H1 (cell line): ENCODE results near the gene SLC47A2. TPM values are rescaled to one million over a fixed set of nuclear protein-coding genes. Genes with fewer than 3 reads are reported as not detected.

Experiments
- CTCF ChIA-PET: fragments of 300-600 bp; sonication (Branson Sonifier 250); formaldehyde crosslinking; loops from one replicate; lab custom pipeline; 2021; ENCODE audit not compliant: partially characterized antibody; lab: Charles Lee
- POLR2A ChIA-PET: fragments of 300-600 bp; sonication (Branson Sonifier 250); formaldehyde crosslinking; loops from one replicate; lab custom pipeline; 2021; ENCODE audit warnings: inconsistent platforms; ENCODE audit not compliant: partially characterized antibody; lab: Charles Lee
- DNase-seq, 2 experiments: peaks; one replicate each; pipeline versions ENCODE4 v3.0.0 to v3.0.0-alpha.2; 2010 to 2022; ENCODE audit warnings: low spot score in 2 of 2, low read depth in 1 of 2, mixed read lengths in 1 of 2
- FAIRE-seq: peaks from 2 replicates; lab custom pipeline; 2011; peaks lifted over from hg19 to GRCh38; lab: Jason Lieb, UNC
- H2AFZ ChIP-seq: 2 replicates; pipeline ENCODE4 v1.8.1; 2012; ENCODE audit warnings: low read length, inconsistent platforms
- H2AK5ac ChIP-seq: 2 replicates; pipeline ENCODE4 v1.6.1; 2013; ENCODE audit warnings: low read depth, low read length
- H2BK120ac ChIP-seq: replicated peaks from 2 replicates; pipeline ENCODE3; 2013; ENCODE audit warnings: low read depth, low read length, inconsistent platforms
- H2BK12ac ChIP-seq: 2 replicates; pipeline ENCODE4 v1.6.1; 2013; ENCODE audit warnings: low read depth, low read length
- H2BK15ac ChIP-seq: 2 replicates; pipeline ENCODE4 v1.6.1; 2013; ENCODE audit warnings: low read length
- H2BK20ac ChIP-seq: 2 replicates; pipeline ENCODE4 v1.6.1; 2013; ENCODE audit warnings: low read length
- H2BK5ac ChIP-seq: 2 replicates; pipeline ENCODE4 v1.6.1; 2013; ENCODE audit warnings: low read depth, low read length
- H3K14ac ChIP-seq: 2 replicates; pipeline ENCODE4 v1.6.1; 2013; ENCODE audit warnings: inconsistent platforms; ENCODE audit not compliant: insufficient read length
- H3K18ac ChIP-seq: 2 replicates; pipeline ENCODE4 v1.6.1; 2013; ENCODE audit warnings: low read length; ENCODE audit errors: extremely low read depth
- H3K23ac ChIP-seq: 2 replicates; pipeline ENCODE4 v1.6.1; 2013; ENCODE audit warnings: inconsistent platforms; ENCODE audit not compliant: insufficient read length
- H3K23me2 ChIP-seq: 2 replicates; pipeline ENCODE4 v1.6.1; 2013; ENCODE audit warnings: low read depth, low read length
- H3K27ac ChIP-seq: 2 replicates; pipeline ENCODE4 v1.6.1; 2011; ENCODE audit warnings: low read depth, low read length, inconsistent platforms
- H3K27me3 ChIP-seq, 4 experiments: replicated peaks in 1 of 4; 1 replicate in 1 of 4; 2 replicates in 3 of 4; pipeline versions ENCODE4 v1.6.1 to v1.8.1; 2011 to 2013; ENCODE audit warnings: low read length in 3 of 4, mild to moderate bottlenecking in 3 of 4, inconsistent platforms in 2 of 4, mixed read lengths in 2 of 4, moderate library complexity in 1 of 4; ENCODE audit not compliant: control insufficient read depth in 3 of 4, insufficient read depth in 3 of 4; ENCODE audit errors: extremely low read depth in 1 of 4
- H3K36me3 ChIP-seq, 4 experiments: 2 replicates each; pipeline versions ENCODE4 v1.6.1 to v1.8.1; 2011 to 2013; ENCODE audit warnings: mild to moderate bottlenecking in 4 of 4, low read length in 3 of 4, moderate library complexity in 2 of 4, control low read depth in 1 of 4, inconsistent platforms in 1 of 4; ENCODE audit not compliant: insufficient read depth in 4 of 4, control insufficient read depth in 2 of 4
- H3K4ac ChIP-seq: replicated peaks from 2 replicates; pipeline ENCODE3; 2013; ENCODE audit warnings: low read length, low read depth, mixed read lengths, inconsistent platforms; ENCODE audit not compliant: insufficient read length
- H3K4me1 ChIP-seq, 4 experiments: replicated peaks in 1 of 4; 1 replicate in 1 of 4; 2 replicates in 3 of 4; pipeline versions ENCODE4 v1.6.1 to v1.8.1; 2011 to 2013; ENCODE audit warnings: low read length in 3 of 4, inconsistent platforms in 2 of 4, mixed read lengths in 1 of 4; ENCODE audit not compliant: insufficient read depth in 4 of 4, control insufficient read depth in 3 of 4
- H3K4me2 ChIP-seq, 2 experiments: 2 replicates each; pipeline versions ENCODE4 v1.6.1 to v1.8.1; 2011 to 2013; ENCODE audit warnings: low read depth in 2 of 2, low read length in 2 of 2, control low read depth in 1 of 2, inconsistent platforms in 1 of 2, mild to moderate bottlenecking in 1 of 2; ENCODE audit not compliant: insufficient read depth in 1 of 2
- H3K4me3 ChIP-seq, 4 experiments: fragments of 200-600, 300-600 bp in 1 of 4; sonication (generic), shearing (Covaris generic), sonication (Bioruptor Twin) in 1 of 4; 2 replicates each; pipeline versions ENCODE4 v1.5.1 to v1.8.1; 2011 to 2016; ENCODE audit warnings: low read length in 4 of 4, low read depth in 3 of 4, control low read depth in 2 of 4, inconsistent platforms in 2 of 4, mild to moderate bottlenecking in 2 of 4, mixed read lengths in 1 of 4, moderate library complexity in 1 of 4; ENCODE audit not compliant: insufficient read depth in 2 of 4; ENCODE audit errors: extremely low read depth in 1 of 4
- H3K56ac ChIP-seq: replicated peaks from 2 replicates; pipeline ENCODE3; 2013; ENCODE audit warnings: low read depth, mild to moderate bottlenecking, mixed read lengths, low read length, inconsistent platforms; ENCODE audit not compliant: insufficient read length
- H3K79me1 ChIP-seq: 2 replicates; pipeline ENCODE4 v1.6.1; 2013; ENCODE audit warnings: low read depth, low read length, control low read depth
- H3K79me2 ChIP-seq, 2 experiments: 2 replicates each; pipeline versions ENCODE4 v1.6.1 to v1.8.1; 2012 to 2013; ENCODE audit warnings: low read length in 2 of 2, mild to moderate bottlenecking in 2 of 2, inconsistent platforms in 1 of 2; ENCODE audit not compliant: insufficient read depth in 2 of 2, control insufficient read depth in 1 of 2
- H3K9ac ChIP-seq, 4 experiments: replicated peaks in 1 of 4; 1 replicate in 1 of 4; 2 replicates in 3 of 4; pipeline versions ENCODE4 v1.6.1 to v1.8.1; 2011 to 2013; ENCODE audit warnings: low read depth in 3 of 4, low read length in 3 of 4, control low read depth in 2 of 4, mild to moderate bottlenecking in 2 of 4, moderate library complexity in 2 of 4, inconsistent platforms in 1 of 4; ENCODE audit errors: extremely low read depth in 1 of 4
- H3K9me3 ChIP-seq, 2 experiments: 2 replicates each; pipeline versions ENCODE4 v1.6.1 to v1.8.1; 2012 to 2013; ENCODE audit warnings: mild to moderate bottlenecking in 2 of 2, moderate library complexity in 2 of 2, control low read depth in 1 of 2, inconsistent platforms in 1 of 2, low read depth in 1 of 2, low read length in 1 of 2, mixed read lengths in 1 of 2; ENCODE audit not compliant: insufficient read depth in 2 of 2
- H4K20me1 ChIP-seq, 2 experiments: replicated peaks in 1 of 2; 2 replicates each; pipeline versions ENCODE3 to v1.8.1; 2011 to 2013; ENCODE audit warnings: inconsistent platforms in 2 of 2, low read length in 2 of 2, mild to moderate bottlenecking in 1 of 2; ENCODE audit not compliant: insufficient read depth in 2 of 2, control insufficient read depth in 1 of 2
- H4K5ac ChIP-seq: 2 replicates; pipeline ENCODE4 v1.6.1; 2013; ENCODE audit warnings: low read length, low read depth, mixed read lengths, inconsistent platforms; ENCODE audit not compliant: insufficient read length
- H4K8ac ChIP-seq: 2 replicates; pipeline ENCODE4 v1.8.0; 2013; ENCODE audit warnings: mild to moderate bottlenecking, moderate library complexity, low read length, inconsistent platforms; ENCODE audit not compliant: insufficient read depth; ENCODE audit errors: extremely low read depth
- H4K91ac ChIP-seq: replicated peaks from 2 replicates; pipeline ENCODE3; 2013; ENCODE audit warnings: low read length, mixed read lengths, inconsistent platforms; ENCODE audit not compliant: insufficient read length
- ASH2L ChIP-seq: fragments of 200-600, 300-600 bp; sonication (generic); IDR thresholded peaks from one replicate; pipeline ENCODE4 v1.7.1; 2017; ENCODE audit warnings: low read length
- BCL11A ChIP-seq, 2 experiments: IDR thresholded peaks; one replicate each; pipeline ENCODE4 v1.6.1; 2011; ENCODE audit warnings: low read depth in 2 of 2, low read length in 2 of 2, mild to moderate bottlenecking in 2 of 2
- CBX8 ChIP-seq: fragments of 300-800, 300-1000 bp; sonication (generic); IDR thresholded peaks from 2 replicates; pipeline ENCODE4 v1.7.1; 2016; ENCODE audit warnings: low read depth, low read length, borderline replicate concordance
- CEBPB ChIP-seq: IDR thresholded peaks from 2 replicates; pipeline ENCODE4 v1.6.1; 2012; ENCODE audit warnings: low read depth, low read length
- CHD1 ChIP-seq: IDR thresholded peaks from 2 replicates; pipeline ENCODE4 v1.6.1; 2012; ENCODE audit warnings: low read depth, low read length, improper control_type of control experiment
- E2F6 ChIP-seq: IDR thresholded peaks from 2 replicates; pipeline ENCODE4 v1.6.1; 2012; ENCODE audit warnings: inconsistent platforms
- KDM1A ChIP-seq: fragments of 200-600, 300-600 bp; sonication (generic); IDR thresholded peaks from 2 replicates; pipeline ENCODE4 v1.7.1; 2016; ENCODE audit warnings: mild to moderate bottlenecking, low read length, borderline replicate concordance
- KDM4A ChIP-seq: IDR thresholded peaks from one replicate; pipeline ENCODE4 v1.7.1; 2012; ENCODE audit warnings: low read depth, mild to moderate bottlenecking, moderate library complexity, low read length, inconsistent platforms; ENCODE audit not compliant: severe bottlenecking
- NANOG ChIP-seq: IDR thresholded peaks from 2 replicates; pipeline ENCODE4 v1.6.1; 2011; ENCODE audit warnings: low read length, low read depth, mild to moderate bottlenecking, inconsistent platforms; ENCODE audit not compliant: insufficient read depth, poor library complexity, severe bottlenecking
- NRF1 ChIP-seq: IDR thresholded peaks from 2 replicates; pipeline ENCODE4 v1.6.1; 2011; ENCODE audit warnings: mild to moderate bottlenecking, low read depth, low read length, improper control_type of control experiment
- SP4 ChIP-seq: IDR thresholded peaks from 2 replicates; pipeline ENCODE4 v1.6.1; 2012; ENCODE audit warnings: low read length, inconsistent platforms
- SRF ChIP-seq: IDR thresholded peaks from 2 replicates; pipeline ENCODE4 v1.6.1; 2011; ENCODE audit warnings: mild to moderate bottlenecking, low read depth, low read length, moderate library complexity
- TCF12 ChIP-seq: IDR thresholded peaks from 2 replicates; pipeline ENCODE4 v1.6.1; 2011; ENCODE audit warnings: low read depth, mild to moderate bottlenecking, low read length
- TEAD4 ChIP-seq: IDR thresholded peaks from 2 replicates; pipeline ENCODE4 v1.6.1; 2012; ENCODE audit warnings: low read depth, low read length, inconsistent platforms, mixed read lengths
- WGBS, 2 experiments: shearing (Covaris generic) in 1 of 2; methylation state at CpG; one replicate each; pipeline versions ENCODE4 v1.1.6 to v1.1.7; 2013 to 2015; ENCODE audit warnings: low lambda C conversion rate in 2 of 2, mixed read lengths in 2 of 2, inconsistent platforms in 1 of 2, low coverage in 1 of 2, missing lambda C conversion rate in 1 of 2; ENCODE audit not compliant: insufficient replicate concordance in 2 of 2, insufficient coverage in 1 of 2, insufficient read length in 1 of 2; ENCODE audit errors: extremely low coverage in 1 of 2, missing lambda C conversion rate in 1 of 2; 5-methylcytosine and 5-hydroxymethylcytosine counted together
- polyA plus RNA-seq, 7 experiments: library from polyadenylated mRNA; depleted of rRNA in 3 of 7; stranded (reverse) in 5 of 7; unstranded in 2 of 7; fragments of >200 nt in 5 of 7; fragments of 200-250 nt in 2 of 7; gene quantifications; 1 replicate in 5 of 7; 2 replicates in 1 of 7; 4 replicates in 1 of 7; pipeline versions ENCODE4 v1.2.1 to v1.2.3, GENCODE V29; 2011 to 2013; ENCODE audit warnings: missing spikeins in 2 of 7, mixed read lengths in 2 of 7
- total RNA-seq: library from RNA; stranded (reverse); fragmentation: NEBNext Ultra II Directional; extraction: Animal tissue kit (Norgen Biotek cat#: 25700); gene quantifications from 2 replicates; pipeline ENCODE4 v1.2.1, GENCODE V29; 2021

The SLC47A2 gene
- total and polyA plus RNA-seq, 2 of the 8 experiments (the other 6 are each of a cell fraction or from before 2014, with no cell fraction given) = not detected

DNA sequence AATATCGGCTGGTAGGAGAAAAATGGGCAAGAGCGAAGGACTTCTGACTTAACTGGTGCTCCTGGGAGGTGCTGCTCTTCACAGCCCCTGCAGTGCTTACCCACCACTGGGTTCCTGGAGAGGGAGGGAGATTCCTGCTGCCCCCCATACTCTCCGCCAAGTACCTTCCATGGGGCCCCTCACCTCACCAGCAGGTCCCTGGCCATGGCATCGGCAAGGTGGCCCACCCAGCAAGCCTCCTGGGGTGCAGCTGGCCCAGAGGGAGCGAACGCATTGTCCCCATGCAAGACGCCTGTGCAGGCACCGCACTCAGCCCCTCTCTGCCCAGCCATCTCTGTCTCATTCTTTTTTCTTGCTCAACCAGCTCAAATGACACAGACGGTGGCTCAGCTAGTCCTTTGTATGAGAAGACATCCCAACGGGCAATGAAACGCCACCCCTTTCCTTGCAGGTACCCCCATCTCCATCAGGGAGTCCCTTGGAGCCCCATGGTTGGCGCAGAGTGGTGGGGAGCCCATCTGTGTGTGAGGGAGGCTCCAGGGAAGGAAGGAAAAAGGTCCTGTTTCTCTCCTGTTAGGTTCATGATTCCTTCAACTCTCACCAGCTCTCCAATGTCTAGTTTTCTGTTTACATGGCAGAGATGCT lies 41.3 kb upstream of the SLC47A2 start:
- no peaks in the 10 kb centered on the region; a peak in 1 of 4 replicates for H3K9me3 ChIP-seq
- H3K4me1 ChIP-seq = no peaks in the 10 kb centered on the region; a peak in 1 of 7 replicates
- POLR2A ChIA-PET = no interaction called here
- no peak overlapping the region for H4K8ac ChIP-seq
- no peak overlapping the region for H3K9ac ChIP-seq
- no peaks in the 10 kb centered on the region for H3K27me3 ChIP-seq
- no peaks in the 10 kb centered on the region for H3K36me3 ChIP-seq
- H4K20me1 ChIP-seq = no peaks in the 10 kb centered on the region
- no peak overlapping the region for H2BK5ac ChIP-seq
- H3K27ac ChIP-seq = no peak overlapping the region
- H2BK120ac ChIP-seq = no peak overlapping the region
- H2AK5ac ChIP-seq = 0 out of 2 replicates have a peak overlapping the region, but pooled peaks have one; percentile 24
- no peak overlapping the region for H2BK12ac ChIP-seq
- H3K79me2 ChIP-seq = no peaks in the 10 kb centered on the region
- no peak overlapping the region for H3K4me2 ChIP-seq
- no peak overlapping the region for H4K5ac ChIP-seq
- no peaks in the 10 kb centered on the region for H3K23me2 ChIP-seq
- DNase-seq (no peak), FAIRE-seq (no peak)
- H2AFZ ChIP-seq = no peak overlapping the region
- no peak overlapping the region for H2BK15ac ChIP-seq
- H2BK20ac ChIP-seq = no peak overlapping the region
- H3K56ac ChIP-seq = no peak overlapping the region
- H4K91ac ChIP-seq = no peak overlapping the region
- H3K14ac ChIP-seq = no peak overlapping the region
- H3K23ac ChIP-seq = no peak overlapping the region
- H3K18ac ChIP-seq = no peak overlapping the region
- WGBS, 2 experiments = 87% methylated on average over 12 of the region's 12 CpGs; no CpG with 5 or more reads in 1 of the 2 experiments
- no peaks in the 10 kb centered on the region for H3K79me1 ChIP-seq
- CTCF ChIA-PET = interaction anchor here (0.6 to 1.6 kb wide), 5 partner anchors 9 to 245 kb away, joined by 3 to 9 read pairs (median 4); no protein-coding TSS in a partner anchor
- no peak overlapping the region for H3K4ac ChIP-seq
- no peak overlapping the region for H3K4me3 ChIP-seq
- no peak for TF ChIP-seq E2F6
- no peak for TF ChIP-seq CBX8
- no peak for TF ChIP-seq NANOG
- no peak for TF ChIP-seq KDM4A
- TF ChIP-seq CHD1 = no peak
- no peak for TF ChIP-seq KDM1A
- TF ChIP-seq ASH2L = no peak
- no peak for TF ChIP-seq CEBPB
- TF ChIP-seq TCF12 = no peak
- no peak for TF ChIP-seq NRF1
- no peak for TF ChIP-seq SP4
- TF ChIP-seq BCL11A (IDR thresholded peaks at IDR 0.05; ENCODE audit: low read depth in 2 of 2, low read length in 2 of 2) = no peak
- TF ChIP-seq SRF = no peak
- no peak for TF ChIP-seq TEAD4
